Activated CD8-positive, alpha-beta memory T cell treated with anti-CD3 and anti-CD28 coated beads, Interleukin-2, amount 50 U/mL, for 48 hours (primary cell): ENCODE data around the gene BHLHA15.

Experiments
- DNase-seq: peaks from one replicate; pipeline ENCODE4 v3.0.0-alpha.2; 2020

The BHLHA15 gene

DNA sequence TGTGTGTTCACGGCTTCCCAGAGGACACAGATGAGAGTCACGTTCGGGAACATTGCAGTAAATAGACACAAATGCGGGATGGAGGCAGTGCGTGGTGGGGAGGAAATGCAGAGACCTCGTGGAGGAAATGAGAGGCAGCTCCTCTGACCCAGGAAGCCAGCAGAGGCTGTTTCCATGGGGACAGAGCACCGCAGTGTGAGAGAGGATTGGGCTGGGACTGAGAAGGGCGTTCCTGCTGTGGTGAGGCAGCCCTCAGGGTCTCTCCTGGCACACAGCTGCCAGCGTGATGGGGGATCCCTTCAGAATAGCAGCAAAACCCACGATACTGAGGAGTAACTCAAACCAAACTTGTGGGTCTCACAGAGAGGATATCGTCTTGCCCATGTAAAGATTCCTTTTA is 21.7 kb upstream of the BHLHA15 start:
- DNase-seq = peak; percentile 23

DNA sequence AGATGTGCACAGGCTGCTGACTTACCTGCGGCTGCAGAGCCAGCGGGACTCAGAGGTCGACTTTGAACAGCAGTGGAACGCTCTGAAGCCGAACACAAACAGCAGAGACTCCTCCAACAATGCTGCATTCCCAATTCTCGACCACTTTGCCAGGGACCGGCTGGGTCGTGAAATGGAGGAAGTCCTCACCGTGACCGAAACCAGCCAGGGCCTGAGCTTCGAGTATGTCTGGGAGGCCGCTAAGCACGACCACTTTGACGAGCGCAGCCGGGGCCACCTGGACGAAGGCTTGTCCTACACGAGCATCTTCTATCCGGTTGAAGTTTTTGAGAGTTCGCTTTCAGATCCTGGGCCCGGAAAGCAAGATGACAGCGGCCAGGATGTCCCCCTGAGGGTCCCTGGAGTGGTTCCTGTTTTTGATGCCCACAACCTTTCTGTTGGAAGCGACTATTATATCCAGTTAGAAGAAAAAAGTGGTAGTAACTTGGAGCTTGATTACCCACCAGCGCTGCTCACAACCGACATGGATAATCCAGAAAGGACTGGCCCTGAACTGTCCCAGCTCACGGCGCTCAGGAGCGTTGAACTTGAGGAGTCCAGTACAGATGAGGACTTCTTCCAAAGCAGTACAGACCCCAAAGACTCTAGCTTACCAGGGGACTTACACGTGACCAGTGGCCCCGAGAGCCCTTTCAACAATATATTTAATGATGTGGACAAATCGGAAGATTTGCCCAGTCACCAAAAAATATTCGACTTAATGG is 19.4 kb upstream of the BHLHA15 start:
- peak; percentile 29 for DNase-seq

DNA sequence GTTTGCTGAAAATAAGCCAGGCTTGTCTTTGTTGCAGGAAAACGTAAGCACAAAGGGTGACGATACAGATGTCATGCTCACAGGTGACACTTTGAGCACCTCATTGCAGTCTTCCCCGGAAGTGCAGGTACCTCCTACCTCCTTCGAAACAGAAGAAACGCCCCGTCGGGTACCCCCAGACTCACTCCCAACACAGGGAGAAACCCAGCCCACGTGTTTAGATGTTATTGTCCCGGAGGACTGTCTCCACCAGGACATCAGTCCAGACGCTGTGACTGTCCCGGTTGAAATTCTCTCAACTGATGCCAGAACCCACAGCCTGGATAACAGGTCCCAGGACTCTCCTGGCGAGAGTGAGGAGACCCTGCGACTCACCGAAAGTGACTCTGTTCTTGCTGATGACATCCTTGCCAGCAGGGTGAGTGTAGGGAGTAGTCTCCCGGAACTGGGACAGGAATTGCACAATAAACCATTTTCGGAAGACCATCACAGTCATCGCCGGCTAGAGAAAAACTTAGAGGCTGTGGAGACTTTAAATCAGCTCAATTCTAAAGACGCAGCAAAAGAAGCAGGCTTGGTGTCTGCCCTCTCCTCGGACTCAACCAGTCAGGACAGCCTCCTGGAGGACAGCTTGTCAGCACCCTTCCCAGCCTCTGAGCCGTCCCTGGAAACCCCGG is 18.3 kb upstream of the BHLHA15 start:
- DNase-seq = peak; percentile 37

DNA sequence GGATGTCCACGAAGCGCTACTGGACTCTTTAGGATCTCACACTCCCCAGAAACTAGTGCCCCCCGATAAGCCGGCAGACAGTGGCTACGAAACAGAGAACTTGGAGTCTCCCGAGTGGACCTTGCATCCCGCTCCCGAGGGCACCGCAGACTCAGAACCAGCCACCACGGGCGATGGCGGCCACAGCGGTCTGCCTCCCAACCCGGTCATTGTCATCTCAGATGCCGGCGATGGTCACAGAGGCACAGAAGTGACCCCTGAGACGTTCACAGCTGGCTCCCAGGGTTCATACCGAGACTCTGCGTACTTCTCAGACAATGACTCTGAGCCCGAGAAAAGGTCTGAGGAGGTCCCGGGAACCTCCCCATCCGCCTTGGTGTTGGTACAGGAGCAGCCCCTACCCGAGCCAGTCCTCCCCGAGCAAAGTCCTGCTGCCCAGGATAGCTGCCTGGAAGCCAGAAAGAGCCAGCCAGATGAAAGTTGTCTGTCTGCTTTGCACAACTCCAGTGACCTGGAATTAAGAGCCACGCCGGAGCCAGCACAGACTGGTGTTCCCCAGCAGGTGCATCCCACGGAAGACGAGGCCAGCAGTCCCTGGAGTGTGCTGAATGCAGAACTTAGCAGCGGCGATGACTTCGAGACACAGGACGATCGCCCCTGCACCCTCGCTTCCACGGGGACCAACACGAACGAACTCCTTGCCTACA is 17.6 kb upstream of the BHLHA15 start:
- peak; percentile 39 for DNase-seq

DNA sequence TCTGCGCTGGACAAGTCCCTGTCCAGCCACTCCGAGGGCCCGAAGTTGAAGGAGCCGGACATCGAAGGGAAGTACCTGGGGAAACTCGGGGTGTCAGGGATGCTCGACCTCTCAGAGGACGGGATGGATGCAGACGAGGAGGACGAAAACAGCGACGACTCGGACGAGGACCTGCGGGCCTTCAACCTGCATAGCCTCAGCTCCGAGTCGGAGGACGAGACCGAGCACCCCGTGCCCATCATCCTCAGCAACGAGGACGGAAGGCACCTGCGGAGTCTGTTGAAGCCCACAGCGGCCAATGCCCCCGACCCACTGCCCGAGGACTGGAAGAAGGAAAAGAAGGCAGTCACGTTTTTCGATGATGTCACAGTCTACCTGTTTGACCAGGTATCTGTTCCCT is 17.1 kb upstream of the BHLHA15 start:
- DNase-seq = no peak

DNA sequence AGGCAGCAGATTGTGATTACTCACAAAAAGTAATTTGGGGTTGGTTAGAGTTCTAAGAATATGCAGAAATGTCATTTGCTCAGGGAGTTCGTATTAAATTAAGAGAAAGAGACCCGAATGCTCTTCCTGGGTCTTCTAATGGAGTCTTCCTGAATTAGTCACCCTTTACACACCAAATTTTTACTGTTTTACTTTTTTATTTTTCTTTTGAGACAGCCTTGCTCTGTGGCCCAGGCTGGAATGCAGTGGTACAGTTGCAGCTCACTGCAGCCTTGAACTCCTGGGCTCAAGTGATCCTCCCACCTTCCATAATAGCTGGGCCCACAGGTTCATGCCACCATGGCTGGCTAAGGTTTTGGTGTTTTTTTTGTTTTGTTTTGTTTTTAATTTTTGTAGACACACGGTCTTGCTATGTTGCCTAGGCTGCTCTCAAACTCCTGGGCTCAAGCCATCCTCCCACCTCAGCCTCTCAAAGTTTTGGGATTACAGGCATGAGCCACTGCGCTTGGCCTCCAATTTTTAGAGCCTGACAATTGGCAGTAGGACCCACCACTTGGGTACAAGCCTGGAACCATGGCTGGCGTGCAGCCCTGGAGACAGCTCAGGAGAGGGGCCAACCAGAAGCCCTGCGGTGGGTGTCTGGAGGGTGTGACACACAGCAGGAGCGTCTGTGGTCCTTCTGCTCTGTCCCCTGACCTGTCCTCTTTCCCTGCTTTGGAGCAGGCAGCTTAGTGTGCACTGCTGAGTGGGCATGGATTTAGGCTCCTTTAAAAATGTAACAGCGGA is 16.4 kb upstream of the BHLHA15 start:
- DNase-seq = peak; percentile 34

DNA sequence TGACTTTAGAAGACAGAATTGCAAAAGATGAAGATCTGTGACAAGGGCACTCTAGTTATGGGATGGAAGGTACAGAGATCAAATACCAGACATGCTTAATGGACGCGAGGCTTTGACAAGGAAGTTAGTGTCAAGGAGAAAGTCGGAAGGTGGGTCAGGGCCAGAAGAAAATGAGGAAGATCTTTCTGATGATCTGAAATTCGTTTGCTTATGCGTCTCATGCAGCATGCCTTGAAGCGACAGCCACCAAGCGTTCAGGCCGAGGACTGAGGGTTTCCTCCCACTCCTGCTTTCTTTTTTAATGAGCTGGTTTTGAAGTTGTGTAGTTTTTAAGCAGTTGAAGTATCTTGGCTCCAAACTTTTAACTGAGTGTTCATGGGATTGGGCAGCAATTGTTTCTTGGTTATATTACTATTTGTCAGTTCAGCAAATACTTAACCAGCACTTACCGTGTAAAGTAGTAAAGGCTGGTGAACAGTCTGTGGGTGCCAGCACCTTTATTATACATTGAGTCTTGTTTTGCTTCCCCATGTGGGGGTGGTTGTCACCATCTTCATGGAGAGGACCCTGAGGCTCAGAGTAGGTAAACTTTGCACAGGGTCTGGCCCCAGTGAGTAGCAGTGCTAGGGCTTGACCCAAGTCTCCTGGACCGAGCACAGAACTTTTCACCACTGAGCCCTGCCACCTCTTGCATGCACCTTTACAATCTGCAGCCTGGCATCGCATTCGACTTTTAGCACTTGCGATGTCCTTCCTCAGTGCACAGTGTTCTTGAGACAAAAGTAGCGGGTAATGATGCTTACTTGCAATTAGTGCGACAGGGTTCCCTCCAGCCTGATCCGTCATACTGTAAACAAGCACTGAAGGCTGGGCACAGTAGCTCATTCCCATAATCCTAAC is 14.3 kb upstream of the BHLHA15 start:
- peak; percentile 15 for DNase-seq

DNA sequence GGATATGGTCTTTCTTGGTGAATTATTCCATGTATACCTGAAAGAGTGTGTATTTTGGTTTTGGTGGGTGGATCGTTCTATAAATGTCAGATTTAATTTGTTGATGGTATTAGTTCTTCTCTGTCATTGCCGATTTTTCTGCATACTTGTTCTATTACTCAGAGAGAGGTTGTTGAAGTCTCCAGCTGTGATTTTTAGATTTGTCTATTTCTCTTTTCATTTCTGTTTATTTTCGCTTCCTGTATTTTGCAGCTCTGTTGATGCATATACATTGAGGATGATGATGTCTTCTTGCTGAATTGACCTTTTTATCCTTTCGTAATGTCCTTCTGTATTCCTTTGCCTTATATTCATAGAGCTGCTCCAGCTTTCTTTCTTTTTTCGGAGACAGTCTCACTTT is 12.1 kb upstream of the BHLHA15 start:
- no peak for DNase-seq

DNA sequence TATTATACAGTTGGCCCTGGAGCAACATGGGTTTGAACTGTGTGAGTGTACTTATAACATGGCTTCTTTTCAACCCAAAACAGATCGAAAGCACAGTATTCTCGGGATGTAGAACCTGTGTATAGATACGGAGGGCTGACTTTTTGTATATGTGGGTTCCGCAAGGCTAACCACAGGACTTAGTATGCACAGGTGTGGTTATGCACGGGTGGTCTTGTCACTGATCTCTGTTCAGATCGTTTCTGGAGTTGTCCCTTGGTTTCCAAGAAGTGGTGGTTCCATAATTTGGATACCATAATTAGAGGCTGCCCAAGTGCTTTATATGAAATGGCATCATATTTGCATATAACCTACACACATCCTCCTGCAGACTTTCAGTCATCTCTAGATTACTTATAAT is 10.9 kb upstream of the BHLHA15 start:
- DNase-seq = peak; percentile 54

DNA sequence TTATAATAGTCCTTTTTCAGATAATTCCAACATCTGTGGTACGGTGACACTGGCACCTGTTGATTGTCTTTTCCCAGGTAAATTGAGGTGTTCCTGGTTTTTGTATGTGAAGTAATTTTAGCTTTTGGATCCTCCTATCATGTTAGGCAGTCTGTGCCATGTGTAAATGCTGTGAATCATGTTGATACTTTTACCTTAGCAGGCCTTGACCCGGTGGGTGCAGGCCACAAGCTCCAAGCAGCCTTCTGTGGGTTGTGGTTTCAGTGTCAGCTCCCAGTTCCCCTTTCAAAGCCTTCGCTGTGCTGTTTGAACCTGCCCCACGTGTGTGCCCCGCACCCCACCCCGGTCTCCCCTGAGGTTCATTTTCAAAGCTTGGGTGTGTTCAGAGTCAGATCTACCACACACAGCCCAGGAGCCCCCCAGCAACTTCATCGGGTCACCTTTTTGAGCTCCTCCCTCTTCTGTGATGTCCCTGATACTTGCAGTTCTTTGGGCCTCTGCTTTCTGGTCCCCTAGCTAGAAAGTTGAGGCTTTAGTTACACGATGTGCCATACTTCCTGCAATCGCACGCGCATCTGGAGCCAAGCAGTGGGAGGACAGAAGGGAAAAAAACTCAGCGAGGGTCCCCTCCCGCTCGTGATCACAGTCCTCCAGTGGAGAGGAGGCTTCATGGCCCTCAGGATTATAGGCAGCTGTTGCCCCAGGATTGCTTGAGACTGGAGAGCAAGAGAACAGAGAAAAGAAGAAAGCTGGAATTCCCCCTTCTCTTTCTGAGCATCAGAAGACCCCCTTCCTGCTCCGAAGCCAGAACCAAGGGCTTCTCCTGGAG is 8.7 kb upstream of the BHLHA15 start:
- peak; percentile 82 for DNase-seq

DNA sequence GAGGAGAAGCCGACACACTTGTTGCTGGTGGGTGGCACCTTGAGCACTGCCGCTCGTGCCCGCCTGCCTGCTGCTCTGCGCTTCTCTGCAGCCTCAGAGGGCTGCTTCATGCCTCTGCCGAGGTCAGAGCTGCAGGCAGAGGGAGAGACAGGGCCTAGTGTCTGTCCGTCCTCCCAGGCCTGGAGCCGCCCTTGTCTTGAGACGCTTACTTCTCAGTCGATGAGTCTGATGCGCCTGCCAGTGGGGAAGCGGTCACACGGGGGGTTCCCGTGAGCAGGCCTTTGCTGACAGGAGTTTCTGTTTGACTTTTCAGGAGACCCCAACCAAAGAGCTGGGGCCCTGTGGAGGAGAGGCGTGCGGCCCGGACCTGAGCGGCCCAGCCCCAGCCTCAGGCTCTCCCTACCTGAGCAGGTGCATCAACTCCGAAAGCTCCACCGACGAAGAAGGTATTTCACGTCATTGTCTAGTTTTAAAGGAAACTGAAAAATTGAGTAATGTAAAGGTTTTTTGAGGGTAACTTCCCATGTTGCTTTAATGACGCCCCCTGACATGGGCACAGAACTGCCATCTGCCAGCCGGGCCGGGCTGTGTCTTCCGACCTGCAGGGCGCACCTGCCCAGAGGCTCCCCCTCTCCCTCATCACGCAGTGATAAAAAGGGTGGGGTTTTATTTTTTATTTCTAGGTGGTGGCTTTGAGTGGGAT is 7.8 kb upstream of the BHLHA15 start:
- DNase-seq = peak; percentile 67

DNA sequence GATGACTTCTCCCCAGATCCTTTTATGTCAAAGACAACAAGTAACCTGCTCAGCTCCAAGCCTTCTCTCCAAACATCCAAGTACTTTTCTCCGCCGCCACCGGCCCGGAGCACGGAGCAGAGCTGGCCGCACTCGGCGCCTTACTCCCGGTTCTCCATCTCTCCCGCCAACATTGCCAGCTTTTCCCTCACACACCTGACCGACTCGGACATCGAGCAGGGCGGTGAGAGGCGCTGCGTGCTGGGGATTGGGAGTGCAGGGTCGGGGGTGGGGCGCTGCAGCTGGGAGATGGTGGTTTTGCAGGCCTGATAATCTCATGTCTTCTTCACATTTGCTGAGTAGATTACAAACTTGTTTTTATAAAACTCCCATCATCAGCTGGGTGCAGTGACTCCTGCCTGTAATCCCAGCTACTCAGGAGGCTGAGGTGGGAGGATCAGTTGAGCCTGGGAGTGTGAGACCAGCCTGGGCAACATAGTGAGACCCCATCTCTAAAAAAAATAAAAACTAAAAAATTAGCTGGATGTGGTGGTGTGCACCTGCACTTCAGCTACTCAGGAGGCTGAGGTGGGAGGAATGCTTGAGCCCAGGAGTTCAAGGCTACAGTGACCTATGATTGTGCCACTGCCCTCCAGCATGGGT is 7.2 kb upstream of the BHLHA15 start:
- DNase-seq = peak; percentile 40

DNA sequence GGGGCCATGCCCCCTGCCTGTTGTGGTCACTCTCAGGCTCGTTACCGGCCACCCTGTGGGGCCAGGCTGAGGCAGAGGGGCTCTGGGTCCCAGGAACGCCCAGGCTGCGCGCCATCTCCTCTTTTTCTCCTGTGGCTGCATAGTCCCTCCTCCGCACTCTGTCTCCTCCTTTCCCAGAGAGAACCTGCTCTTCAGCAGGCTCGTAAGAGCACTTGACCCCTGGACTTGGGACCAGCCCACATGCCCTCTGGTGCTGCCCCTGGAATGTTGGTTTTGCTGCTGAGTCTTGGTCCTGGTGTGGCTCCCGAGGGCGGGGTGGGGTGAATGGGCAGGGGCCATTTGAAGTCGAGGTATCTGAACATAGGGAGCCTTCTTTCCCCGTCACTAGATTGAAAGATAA is 6.6 kb upstream of the BHLHA15 start:
- peak; percentile 38 for DNase-seq

DNA sequence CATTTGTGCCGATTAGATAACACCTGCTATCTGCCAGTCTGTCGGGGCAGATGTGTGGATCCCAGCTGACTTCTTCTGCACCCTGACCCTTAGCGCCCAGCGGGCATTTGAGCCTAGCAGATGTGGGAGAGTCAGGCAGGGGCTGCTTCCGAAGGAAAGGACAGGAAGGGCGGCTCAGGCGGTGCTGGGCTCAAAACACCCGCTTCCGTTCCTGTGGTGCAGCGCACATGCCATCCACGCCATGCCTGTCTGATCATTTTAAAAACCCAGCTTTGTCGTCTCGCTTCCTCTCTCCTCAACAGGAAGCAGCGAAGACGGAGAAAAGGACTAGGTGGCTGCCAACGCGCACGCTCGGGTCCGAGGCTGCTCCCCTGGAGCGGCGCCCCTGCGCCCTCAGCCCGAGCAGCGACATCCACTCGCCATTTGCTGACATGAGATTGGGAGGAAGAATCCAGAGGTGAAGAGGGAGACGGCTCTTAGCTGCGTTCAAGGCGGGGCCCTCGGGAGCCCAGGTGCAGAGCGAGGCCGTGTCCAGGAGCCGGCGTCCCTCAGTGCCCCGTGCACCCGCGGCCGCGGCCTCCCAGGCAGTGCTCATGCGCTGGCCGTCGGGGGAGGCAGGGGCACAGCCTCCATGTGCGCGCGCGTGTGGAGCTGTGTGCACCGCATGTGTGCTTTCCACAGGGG is 5.9 kb upstream of the BHLHA15 start:
- DNase-seq = peak; percentile 42

DNA sequence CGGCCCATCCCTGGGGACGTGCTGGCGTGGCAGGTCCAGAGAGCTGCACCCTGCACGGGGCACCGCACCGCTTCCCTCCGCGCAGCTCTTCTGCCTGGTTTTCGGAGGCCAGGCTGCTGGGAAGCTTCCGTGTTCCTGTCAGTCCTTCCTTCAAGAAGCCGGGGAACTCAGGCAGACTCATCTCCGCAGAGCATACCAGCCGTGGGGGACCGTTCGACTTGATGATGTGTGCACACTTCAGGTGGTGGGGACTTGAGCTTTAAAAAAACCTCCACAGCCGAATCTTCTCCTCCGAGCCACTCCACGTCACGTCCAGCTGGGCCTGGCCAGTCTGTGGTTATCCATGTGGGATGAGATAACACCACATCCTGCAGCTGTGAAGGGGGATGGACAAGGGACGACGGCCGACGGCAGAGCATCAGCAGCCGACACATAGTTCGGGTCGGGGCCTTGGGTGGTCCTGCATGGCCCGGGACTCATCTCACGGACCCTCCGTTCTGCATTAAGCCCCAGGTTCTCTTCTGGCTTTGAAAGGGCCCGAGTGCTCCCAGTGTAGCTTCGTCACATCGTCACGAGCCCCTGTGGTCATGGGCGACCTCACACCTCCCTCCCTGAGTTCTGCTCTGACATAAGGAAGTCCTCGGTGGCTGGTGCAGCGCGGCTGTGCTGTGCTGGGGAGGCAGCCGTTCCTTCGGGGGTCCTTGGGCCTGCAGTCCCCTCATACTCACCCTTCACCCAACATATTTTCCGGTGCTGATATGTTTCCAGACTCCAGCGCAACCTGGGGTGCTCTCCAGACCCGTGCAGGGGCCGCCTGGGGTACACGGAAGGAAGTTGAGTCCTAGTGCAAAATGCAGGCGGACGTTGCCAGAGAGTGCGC is 4.5 kb upstream of the BHLHA15 start:
- peak; percentile 36 for DNase-seq

DNA sequence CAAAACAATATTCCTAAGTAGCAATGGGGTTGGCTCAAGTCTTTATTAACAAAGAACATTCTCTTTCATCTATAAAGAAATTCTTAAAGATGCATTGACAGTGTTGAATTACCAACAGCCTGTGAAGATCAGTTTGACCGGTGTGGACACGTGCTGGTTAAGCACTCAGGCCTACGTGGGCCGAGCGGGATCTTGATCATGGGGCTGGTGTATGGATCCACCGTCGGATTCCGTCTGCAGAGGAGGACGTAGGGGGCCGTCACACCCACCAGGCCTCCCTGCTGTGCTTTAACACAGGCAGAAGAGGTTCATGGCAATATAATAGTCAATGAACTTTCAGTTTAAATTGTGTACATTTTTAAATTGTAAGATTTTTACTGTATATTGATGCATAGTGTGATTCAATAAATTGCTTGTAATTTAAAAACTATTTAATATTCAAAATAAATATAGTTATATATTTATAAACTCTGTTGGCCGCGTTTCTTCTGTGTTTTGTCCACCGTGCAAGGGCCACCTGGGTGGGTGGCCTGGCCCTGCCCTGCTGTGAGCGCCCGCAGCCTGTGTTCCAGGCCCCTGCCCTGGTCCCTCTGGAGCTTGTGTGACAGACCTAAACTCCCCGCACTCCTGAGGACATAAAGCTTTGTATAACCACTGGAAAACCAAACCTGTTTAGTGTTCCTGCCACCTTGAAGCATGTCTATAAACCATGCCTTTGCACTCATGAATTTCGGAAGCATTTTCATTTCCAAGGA is 1.9 kb upstream of the BHLHA15 start:
- no peak for DNase-seq

DNA sequence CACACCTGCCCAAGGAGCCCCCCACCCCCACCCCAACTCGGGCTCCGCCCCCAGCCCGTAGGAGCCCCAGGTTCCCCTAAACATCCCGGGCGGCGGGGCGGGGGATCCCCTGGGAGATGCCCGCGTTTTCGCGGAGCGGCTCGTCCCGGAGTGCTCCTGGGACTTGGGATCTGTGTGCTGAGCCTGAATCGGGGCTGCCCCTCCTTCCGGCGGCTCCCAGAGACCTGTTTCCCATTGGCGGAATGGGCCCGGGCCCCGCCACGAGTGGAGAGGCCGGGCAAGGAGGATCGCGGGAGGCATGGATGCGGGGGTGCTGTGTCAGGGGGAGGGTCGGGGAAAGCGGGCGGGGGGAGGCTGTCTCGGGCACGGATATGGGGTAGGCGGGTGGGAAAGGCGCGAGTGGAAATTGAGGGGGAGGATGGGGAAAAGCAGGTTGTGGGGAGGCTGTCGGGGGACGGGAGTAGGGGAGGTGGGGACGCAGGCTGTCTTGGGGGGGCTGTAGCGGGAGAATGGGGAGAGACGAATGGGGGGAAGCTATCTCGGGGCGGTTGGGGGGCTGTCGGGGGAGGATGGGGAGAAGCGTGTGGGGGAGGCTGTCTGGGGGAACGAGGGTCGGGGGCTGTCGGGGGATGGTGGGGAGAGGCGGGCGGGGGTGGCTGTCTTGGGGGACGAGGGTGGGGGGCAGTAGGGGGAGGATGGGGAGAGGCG is 572 bp upstream of the BHLHA15 start:
- DNase-seq = peak; percentile 50
